ENCODE results near the gene KLK3. TPM values are rescaled to one million over a fixed set of nuclear protein-coding genes. Genes with fewer than 3 reads are reported as not detected.

The KLK3 gene
- total RNA-seq, 1 experiment from 2014 or later = not detected

- intact Hi-C loops (cut with micrococcal nuclease) = no loop called here
- H3K4me2 ChIP-seq (ENCODE audit: low read length) = peak overlapping the region; percentile 76
- ChIA-PET CTCF (no interaction called here), POLR2A (interaction anchor here (0.6 to 1.8 kb wide), 2 partner anchors 16 to 177 kb away, joined by 4 to 12 read pairs; no protein-coding TSS in a partner anchor), RAD21 (ENCODE audit: low non-redundant PET in 1 of 2, low total read pairs in 2 of 2, uncharacterized antibody in 2 of 2, unreplicated experiment in 2 of 2) (interaction anchor here in 1 of 2 experiments (0.5 kb wide), 1 partner anchor 115 kb away, joined by 3 read pairs; no protein-coding TSS in a partner anchor)
- peak; percentile 37; the same call in 1 of the 2 replicates for ATAC-seq
- H3K4me3 ChIP-seq (replicated peaks in 1 of 2; ENCODE audit: low read depth in 1 of 2, low read length in 2 of 2) = peak overlapping the region in 1 of 2 experiments; percentile 37; a peak in 2 of 4 replicates
- H3K9me3 ChIP-seq (ENCODE audit: control insufficient read depth in 1 of 2, insufficient read depth in 1 of 2, low read depth in 1 of 2, low read length in 2 of 2) = no peaks in the 10 kb centered on the region; a peak in 1 of 4 replicates
- no peak overlapping the region; the same call in 1 of the 2 replicates for H3K27ac ChIP-seq (ENCODE audit: low read depth, low read length)
- H3K9ac ChIP-seq (ENCODE audit: low read length) = peak overlapping the region; percentile 30; the same call in 1 of the 2 replicates
- no peaks in the 10 kb centered on the region for H3K79me2 ChIP-seq (ENCODE audit: insufficient read depth, low read length)
- no peaks in the 10 kb centered on the region for H3K9me2 ChIP-seq (ENCODE audit: insufficient read depth)
- H3K27me3 ChIP-seq (ENCODE audit: insufficient read depth, low read length) = no peaks in the 10 kb centered on the region
- H3K36me3 ChIP-seq (ENCODE audit: control insufficient read depth in 1 of 2, insufficient read depth in 2 of 2, low read length in 2 of 2) = no peaks in the 10 kb centered on the region
- peaks cover 24 to 52% of the 10 kb centered on the region in 2 experiments for H3K4me1 ChIP-seq (ENCODE audit: control insufficient read depth in 1 of 2, insufficient read depth in 2 of 2, low read length in 2 of 2)
- H2AFZ ChIP-seq (ENCODE audit: low read depth, low read length, poor library complexity, severe bottlenecking) = peak overlapping the region; percentile 92
- no peak for DNase-seq (ENCODE audit: low read depth, low spot score)
- BruUV-seq (replicated peaks) = no TSS peak
- TF ChIP-seq JUND (IDR thresholded peaks at IDR 0.05) = no peak
- no peak for TF ChIP-seq YY1 (IDR thresholded peaks at IDR 0.05; ENCODE audit: extremely low read depth, insufficient replicate concordance, low read depth, low read length)
- TF ChIP-seq POLR2AphosphoS5 (IDR thresholded peaks at IDR 0.05; ENCODE audit: low read depth, low read length) = no peak
- TF ChIP-seq CEBPB (IDR thresholded peaks at IDR 0.05; ENCODE audit: low read depth) = no peak
- no peak for TF ChIP-seq SP1 (IDR thresholded peaks at IDR 0.05; ENCODE audit: low read depth)
- TF ChIP-seq REST (IDR thresholded peaks at IDR 0.05; ENCODE audit: low read depth) = no peak
- TF ChIP-seq ATF3 (IDR thresholded peaks at IDR 0.05) = no peak
- no peak for TF ChIP-seq EGR1 (IDR thresholded peaks at IDR 0.05; ENCODE audit: low read depth)
- no peak for TF ChIP-seq ELF1 (IDR thresholded peaks at IDR 0.05; ENCODE audit: borderline replicate concordance, low read depth)
- TF ChIP-seq FOSL1 (IDR thresholded peaks at IDR 0.05; ENCODE audit: low read depth) = no peak
- no peak for TF ChIP-seq EZH2 (IDR thresholded peaks at IDR 0.05)
- no peaks in the 10 kb centered on the region for H4K20me1 ChIP-seq (ENCODE audit: insufficient read depth)
Measured at GRCh38 chr19:50820549-50821247, 34.0 kb upstream of the KLK3 start.
